GM10248 (cell line): ENCODE measurements around the gene ZNF732.
"Not testable (repeated sequence)": the region's sequence is repeated elsewhere in the genome, so short reads cannot be mapped to it uniquely, and the experiment has no call there.

ENCODE experiments used
- CTCF ChIA-PET: fragments of 300-600 bp; sonication (Branson Sonifier 250); formaldehyde crosslinking; extraction: SDS; loops from one replicate; lab custom pipeline; 2021; ENCODE audit warnings: antibody characterized with exemption; lab: Yijun Ruan, JAX
- POLR2A ChIA-PET: fragments of 350-650 bp; sonication (Branson Sonifier 250); formaldehyde crosslinking; extraction: SDS; loops from one replicate; lab custom pipeline; 2020; ENCODE audit warnings: antibody characterized with exemption; lab: Yijun Ruan, JAX
- DNase-seq: peaks from one replicate; pipeline ENCODE4 v3.0.0; 2012; ENCODE audit errors: extremely low spot score
- TF ChIP-seq, protein P1 (sequence below): IDR thresholded peaks from 2 replicates; pipeline ENCODE4 v1.5.1; 2012; ENCODE audit warnings: mild to moderate bottlenecking, low read depth; ENCODE audit errors: extremely low read depth, missing control alignments, control extremely low read depth

Gene ZNF732

DNA sequence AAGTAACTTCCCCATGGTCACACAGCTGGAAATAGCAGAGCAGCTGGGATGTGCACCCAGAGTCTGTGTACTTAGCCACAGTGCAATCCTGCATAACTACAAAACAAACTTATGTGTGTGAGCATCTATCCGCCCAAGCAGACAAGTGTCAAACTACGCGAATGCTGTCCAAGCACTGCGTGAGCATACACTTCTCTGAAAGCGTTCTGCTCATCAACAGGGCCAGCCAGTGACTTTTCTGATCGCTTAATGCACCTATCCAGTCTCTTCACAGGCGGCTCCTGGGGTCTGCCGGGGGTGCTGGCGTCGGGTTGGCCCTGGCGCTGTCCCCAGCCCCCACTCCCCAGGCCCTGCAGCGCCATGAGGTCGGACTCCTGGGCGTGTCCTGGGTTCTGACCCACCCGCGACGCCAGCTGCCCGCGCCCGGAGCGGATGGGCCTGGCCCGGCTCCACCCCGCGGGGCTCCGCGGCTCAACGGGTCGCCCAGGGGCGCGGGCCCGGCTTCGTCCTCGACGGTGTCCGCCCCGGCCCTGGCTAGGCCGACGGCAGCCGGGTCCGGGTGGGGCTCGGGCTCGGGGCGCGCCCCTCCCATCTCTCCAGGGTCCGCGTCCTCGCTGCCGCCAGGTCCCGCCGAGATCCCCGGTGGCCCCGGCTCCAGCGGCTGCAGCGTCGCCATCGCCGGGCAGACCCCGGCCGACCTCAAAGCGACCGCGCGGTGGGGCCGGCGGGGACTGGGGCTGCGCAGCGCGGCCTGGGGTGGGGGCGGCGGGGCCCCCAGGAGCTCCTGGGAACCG, 31.0 kb upstream of the ZNF732 start:
- TF ChIP-seq, protein P1, sequence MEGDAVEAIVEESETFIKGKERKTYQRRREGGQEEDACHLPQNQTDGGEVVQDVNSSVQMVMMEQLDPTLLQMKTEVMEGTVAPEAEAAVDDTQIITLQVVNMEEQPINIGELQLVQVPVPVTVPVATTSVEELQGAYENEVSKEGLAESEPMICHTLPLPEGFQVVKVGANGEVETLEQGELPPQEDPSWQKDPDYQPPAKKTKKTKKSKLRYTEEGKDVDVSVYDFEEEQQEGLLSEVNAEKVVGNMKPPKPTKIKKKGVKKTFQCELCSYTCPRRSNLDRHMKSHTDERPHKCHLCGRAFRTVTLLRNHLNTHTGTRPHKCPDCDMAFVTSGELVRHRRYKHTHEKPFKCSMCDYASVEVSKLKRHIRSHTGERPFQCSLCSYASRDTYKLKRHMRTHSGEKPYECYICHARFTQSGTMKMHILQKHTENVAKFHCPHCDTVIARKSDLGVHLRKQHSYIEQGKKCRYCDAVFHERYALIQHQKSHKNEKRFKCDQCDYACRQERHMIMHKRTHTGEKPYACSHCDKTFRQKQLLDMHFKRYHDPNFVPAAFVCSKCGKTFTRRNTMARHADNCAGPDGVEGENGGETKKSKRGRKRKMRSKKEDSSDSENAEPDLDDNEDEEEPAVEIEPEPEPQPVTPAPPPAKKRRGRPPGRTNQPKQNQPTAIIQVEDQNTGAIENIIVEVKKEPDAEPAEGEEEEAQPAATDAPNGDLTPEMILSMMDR = no peak
- peak; percentile 38 for DNase-seq
- ChIA-PET CTCF (interaction anchor here (1.3 kb wide), 1 partner anchor 137 kb away, joined by 4 read pairs; no protein-coding TSS in a partner anchor), POLR2A (no interaction called here)

DNA sequence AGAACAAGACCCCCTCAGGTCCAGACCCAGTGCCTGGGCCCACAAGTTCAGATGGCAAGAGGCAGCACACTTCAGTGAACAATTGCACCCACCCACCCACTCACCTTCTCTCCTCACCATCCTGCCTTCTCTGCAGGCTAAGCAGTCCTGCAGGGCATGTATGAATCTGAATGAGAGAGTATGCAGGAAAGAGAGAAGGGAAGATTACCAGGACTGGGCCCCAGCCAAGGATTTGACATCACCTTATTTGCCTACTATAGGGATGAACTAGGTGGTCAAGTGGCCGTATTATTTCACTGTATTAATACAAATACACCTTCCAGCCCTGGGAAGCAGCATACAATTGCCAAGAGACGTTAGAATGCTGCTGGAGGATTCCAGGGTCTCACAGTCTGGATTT, 30.2 kb upstream of the ZNF732 start:
- TF ChIP-seq, protein P1 = no peak
- ChIA-PET CTCF (no interaction called here), POLR2A (no interaction called here)
- no peak for DNase-seq

DNA sequence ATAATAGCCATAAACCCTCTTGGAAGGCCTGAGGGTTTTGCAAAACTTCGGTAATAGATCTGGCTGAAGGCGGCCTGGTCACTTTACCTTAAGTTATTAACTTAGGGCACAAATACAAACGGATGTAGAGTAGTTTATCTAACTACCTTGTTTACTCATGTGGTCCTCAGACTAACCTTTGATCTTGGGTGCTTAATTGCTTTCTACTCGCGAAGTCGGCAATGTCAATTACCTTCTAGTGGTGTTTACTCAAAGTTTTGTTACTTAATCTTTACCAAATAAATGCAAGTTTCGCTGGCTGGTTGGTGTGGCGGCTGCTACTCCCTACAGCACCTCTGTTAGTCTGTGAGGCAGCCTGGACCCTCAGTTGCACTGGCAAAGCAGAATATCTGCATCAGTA, 23.5 kb upstream of the ZNF732 start:
- no peak for DNase-seq
- TF ChIP-seq, protein P1 = no peak
- CTCF ChIA-PET = interaction anchor here (2.4 kb wide), 1 partner anchor 9 kb away, joined by 5 read pairs; no protein-coding TSS in a partner anchor
- POLR2A ChIA-PET = no interaction called here

DNA sequence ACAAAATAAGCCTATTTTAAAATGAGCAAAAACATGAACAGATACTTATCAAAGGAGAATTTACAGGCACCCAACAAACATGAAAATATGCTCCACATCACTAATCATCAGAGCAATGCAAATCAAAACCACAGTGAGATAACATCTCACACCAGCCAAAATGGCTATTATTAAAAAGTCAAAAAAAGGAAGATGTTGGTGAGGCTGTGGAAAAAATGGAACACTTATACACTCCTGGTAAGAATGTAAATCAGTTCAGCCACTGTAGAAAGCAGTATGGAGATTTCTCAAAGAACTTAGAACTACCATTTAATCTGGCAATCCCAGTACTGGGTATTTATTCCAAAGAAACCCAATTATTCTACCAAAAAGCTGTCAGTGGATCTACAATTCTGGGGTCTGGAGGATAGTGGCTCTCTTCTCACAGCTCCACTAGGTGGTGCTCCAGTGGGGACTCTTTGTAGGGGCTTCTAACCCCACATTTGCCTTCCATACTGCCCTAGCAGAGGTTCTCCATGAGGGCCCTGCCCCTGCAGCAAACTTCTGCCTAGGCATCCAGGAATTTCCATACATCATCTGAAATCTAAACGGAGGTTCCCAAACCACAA, 9.1 kb upstream of the ZNF732 start:
- DNase-seq = no peak
- CTCF ChIA-PET = no interaction called here
- POLR2A ChIA-PET = no interaction called here
- TF ChIP-seq, protein P1 = no peak

DNA sequence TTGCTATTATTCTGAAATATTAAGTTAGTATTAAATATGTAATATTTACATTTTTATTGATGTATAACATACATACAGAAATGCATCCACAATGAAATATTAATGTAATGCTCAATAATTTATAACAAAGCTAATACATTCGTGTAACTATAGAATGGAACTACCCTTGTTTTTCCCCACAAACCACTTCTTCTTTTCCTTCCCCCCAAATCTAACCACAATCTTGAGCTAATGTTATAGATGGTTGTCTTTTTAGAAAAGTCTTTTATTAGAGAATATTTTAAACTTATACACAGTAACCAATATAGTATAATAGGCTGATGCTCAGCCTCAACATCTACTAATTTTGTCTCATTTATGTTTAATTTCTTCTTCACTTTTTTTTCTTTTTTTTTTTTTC, 4.5 kb upstream of the ZNF732 start:
- CTCF ChIA-PET = interaction anchor here (0.7 kb wide), 1 partner anchor 28 kb away, joined by 3 read pairs; no protein-coding TSS in a partner anchor

DNA sequence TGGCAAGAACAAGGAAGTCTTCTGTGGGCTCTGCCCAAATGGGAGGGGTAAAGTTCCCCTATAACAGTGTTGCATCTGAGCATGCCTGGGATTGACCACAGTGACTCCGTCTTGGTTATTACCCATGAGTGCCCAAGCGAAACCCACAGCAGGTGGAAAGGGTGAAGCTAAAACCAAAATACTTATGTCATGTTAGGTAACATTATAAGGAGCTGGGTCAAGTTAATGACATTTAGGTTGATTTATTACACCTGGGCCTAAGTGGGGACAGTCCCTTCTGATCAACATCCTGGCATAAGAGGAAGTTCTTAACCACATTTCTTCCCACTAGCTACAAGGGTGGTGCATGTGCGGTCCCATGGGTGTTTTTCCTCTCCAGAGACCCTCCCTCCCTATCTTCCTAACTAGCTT, 1.3 kb upstream of the ZNF732 start:
- DNase-seq = peak; percentile 24
- TF ChIP-seq, protein P1 = no peak
- CTCF ChIA-PET = interaction anchor here (1.1 kb wide), 1 partner anchor 24 kb away, joined by 3 read pairs; no protein-coding TSS in a partner anchor
- POLR2A ChIA-PET = no interaction called here

More for the DNA sequence above, 4.5 kb upstream of the ZNF732 start:
- POLR2A ChIA-PET = no interaction called here
- TF ChIP-seq, protein P1 = no peak
- no peak for DNase-seq

DNA sequence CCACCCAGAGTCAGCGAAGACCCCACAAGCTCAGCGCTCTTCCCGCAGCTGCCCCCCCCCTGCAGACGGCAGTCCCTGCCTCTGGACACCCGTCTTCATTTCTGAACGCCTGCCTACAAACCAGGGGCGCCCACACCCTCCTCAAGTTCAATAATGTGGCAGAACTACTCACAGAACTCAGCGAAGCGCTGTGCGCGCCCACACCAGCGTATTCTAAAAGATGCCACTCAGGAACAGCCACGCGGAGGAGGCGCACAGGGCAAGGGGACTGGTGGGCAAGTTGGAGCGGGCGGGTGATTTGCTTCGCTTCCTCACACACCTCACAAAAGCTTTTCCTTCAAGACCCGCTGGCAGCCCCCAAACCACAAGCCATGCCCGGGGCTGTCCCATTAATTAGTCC, 758 bp downstream of the ZNF732 start:
- POLR2A ChIA-PET, DNase-seq, CTCF ChIA-PET: not testable (repeated sequence)
